ENCODE measurements around the gene MED13.
"Not testable (repeated sequence)": the region's sequence is repeated elsewhere in the genome, so short reads cannot be mapped to it uniquely, and the experiment has no call there.

MED13 gene

GRCh38 chr17:62058611-62059010 lies 6.5 kb downstream of the MED13 start:
- no peak for DNase-seq (ENCODE audit: low read depth in 2 of 2)

- no peak for DNase-seq (ENCODE audit: low read depth in 2 of 2)
Measured at GRCh38 chr17:62057696-62058095, 7.4 kb downstream of the MED13 start.

DNA sequence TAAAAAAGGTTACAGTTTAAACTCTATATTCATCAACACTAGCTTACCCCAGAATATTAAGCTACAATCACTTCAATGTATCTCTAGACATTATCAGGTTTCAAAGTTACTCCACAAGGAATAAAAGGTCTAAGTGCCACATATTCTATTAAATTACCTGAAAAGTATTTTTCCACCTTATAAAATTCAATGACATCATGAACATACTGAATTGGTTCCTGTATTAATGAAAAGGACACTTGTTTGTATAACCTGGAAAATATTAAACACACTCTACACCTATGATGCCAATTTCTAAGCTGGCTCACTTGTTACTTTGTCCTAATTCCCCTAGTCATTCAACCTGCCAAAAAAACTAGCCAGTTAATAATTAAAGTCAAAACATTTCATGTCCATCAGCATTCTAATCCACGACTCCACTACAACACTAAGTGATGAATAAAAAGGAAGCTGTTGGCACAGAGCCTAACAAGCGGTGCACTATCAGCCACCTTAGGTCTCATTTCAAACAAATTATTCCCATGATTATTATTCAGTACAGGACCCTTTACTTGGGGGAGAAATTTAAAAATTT lies 12.2 kb downstream of the MED13 start:
- DNase-seq (ENCODE audit: low read depth in 2 of 2), result no peak

- no peak for DNase-seq (ENCODE audit: low read depth in 2 of 2)
Measured at GRCh38 chr17:62051053-62051452, 14.0 kb downstream of the MED13 start.

DNA sequence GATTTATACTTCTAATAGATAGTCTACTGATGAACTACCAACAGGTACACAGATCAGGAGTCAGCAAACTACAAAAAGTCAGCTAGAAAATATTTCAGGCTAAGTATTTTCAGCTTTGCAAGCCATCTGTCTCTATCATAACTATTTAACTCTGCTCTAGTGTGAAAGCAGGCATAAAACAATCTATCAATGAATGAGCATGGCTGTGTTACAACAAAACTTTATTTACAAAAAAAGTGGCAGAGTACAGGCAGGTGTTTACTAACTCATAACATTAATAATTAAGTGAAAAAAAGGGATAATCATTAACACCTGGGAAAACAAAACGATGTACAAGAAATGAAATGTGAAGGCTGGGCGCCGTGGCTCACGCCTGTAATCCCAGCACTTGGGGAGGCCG lies 15.8 kb downstream of the MED13 start:
- DNase-seq (ENCODE audit: low read depth in 2 of 2), result no peak

- DNase-seq (ENCODE audit: low read depth in 2 of 2), result no peak
Measured at GRCh38 chr17:62048262-62048661, 16.8 kb downstream of the MED13 start.

DNA sequence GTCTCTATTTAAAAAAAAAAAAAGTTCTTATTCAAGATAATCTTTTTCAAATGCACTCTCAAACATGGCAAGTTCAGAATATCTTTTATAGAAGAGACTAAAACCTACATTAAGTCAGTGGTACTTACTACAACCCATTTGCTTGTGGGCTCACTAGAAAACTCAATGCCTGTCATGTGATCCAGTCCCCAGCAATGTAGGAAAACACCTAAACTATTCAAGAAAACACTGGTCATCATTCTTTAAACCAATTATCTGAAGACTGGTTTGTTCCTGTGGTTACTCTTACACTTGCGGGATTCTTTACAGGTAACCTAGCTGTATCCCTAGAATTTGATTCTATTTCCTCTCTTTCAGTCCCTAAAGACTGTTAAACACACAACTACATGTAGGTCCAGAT lies 19.6 kb downstream of the MED13 start:
- no peak for DNase-seq (ENCODE audit: low read depth in 2 of 2)

DNA sequence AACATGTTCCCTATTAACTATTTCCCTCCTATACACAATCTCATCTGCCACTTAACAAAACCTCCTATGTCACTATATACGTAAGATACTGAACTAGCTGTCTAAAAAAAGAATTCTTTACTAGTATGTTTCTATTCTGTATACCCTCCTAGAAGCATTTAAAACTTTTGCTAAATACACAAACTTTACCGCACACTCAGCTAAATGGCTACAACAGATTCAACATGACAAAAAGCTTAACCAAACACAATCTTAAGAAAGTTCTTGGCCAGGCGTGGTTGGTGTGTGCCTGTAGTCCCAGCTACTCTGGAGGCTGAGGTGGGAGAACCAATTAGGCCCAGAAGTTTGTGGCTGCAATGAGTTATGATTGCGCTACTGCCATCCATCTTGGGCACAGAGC lies 20.0 kb downstream of the MED13 start:
- no peak for DNase-seq (ENCODE audit: low read depth in 2 of 2)

GRCh38 chr17:62043602-62044001 lies 21.5 kb downstream of the MED13 start:
- DNase-seq (ENCODE audit: low read depth in 2 of 2), result no peak

DNA sequence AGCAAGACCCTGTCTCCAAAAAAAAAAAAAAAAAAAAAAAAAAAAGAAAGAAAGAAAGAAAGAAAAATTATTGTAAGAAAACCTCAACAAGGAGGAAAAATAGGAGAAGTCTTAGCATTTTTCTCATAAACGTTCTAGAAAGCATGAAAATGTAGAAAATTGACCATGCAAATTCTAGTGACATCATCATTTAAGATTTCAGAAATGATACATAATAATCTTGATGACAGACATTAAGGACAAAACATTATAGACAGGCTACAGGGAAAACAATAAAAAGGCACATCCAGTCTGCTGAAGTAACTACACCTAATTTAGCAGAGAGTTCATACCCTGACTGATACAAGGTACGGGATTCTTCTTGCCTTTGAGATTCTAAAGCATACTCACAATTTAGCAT lies 21.9 kb downstream of the MED13 start:
- DNase-seq (ENCODE audit: low read depth in 2 of 2), result no peak

DNA sequence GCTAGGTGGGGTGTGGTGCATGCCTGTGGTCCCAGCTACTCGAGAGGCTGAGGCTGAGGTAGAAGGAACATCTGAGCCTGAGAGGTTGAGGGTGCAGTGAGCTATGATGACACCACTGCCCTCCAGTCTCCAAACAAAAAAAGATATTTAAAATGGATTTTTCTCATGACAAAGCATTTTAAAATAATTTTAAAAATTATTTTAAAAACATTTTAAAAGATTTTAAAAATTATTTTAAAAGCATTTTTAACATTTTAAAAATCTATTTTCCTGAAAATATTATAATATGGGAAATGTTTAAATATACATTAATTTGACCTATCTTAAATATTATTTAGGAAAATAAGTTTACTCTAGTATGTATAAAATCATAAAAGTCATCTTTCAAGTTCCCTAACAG lies 26.8 kb downstream of the MED13 start:
- no peak for DNase-seq (ENCODE audit: low read depth in 2 of 2)

DNA sequence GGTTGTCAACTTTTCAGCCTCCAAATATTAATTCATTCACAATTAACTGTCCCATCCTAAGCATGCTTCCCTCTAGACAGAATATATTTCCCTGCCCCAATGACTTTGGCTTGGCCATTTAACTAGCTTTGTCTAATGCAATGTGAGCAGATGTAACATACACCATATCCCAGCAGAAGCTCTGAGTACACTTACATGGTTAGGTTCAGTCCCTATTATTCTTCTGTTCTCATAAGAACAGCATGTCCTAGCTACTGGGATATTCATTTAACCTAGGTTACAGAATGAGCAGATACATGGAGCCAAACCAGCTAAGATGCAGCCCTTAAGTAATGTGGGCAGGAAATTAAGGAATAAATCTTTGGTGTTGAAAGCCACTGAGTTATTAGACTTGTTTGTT lies 31.8 kb downstream of the MED13 start:
- no peak for DNase-seq (ENCODE audit: low read depth in 2 of 2)

GRCh38 chr17:62032480-62032879 lies 32.6 kb downstream of the MED13 start:
- no peak for DNase-seq (ENCODE audit: low read depth in 2 of 2)

DNA sequence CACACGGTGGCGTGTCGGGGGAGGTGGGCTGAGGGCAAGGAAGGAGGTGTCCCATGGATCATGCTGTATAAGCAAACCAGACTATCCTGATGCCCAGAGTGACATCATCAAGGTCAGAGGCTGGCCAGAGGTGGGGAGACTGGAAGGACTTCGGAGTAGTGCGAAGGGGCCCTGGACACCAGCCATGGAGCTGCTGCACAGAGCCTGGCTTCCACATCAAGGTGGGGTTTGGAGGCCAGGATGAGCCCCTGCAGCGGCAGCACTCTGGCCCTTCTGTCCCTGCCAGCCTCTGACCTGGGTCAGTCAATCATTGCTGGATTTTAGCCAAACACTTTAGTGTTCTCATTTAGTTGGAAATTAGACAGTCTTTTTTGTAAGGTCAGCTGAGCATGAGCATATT lies 34.8 kb downstream of the MED13 start:
- no peak for DNase-seq (ENCODE audit: low read depth in 2 of 2)

DNA sequence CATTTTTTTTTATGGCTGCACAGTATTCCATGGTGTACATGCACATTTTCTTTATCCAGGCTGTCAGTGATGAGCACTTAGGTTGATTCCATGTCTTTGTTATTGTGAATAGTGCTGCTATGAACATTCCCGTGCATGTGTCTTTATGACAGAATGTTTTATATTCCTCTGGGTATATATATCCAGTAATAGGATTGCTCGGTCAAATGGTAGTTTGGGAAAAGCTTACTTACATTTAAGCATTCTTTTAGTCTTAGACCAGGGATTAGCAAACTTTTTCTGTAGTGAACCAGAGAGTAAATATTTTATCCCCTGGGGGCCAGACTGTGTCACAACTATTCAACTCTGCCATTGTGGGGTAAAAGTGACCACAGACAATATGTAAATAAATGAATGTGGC lies 40.2 kb downstream of the MED13 start:
- DNase-seq (ENCODE audit: low read depth in 2 of 2), result no peak

DNA sequence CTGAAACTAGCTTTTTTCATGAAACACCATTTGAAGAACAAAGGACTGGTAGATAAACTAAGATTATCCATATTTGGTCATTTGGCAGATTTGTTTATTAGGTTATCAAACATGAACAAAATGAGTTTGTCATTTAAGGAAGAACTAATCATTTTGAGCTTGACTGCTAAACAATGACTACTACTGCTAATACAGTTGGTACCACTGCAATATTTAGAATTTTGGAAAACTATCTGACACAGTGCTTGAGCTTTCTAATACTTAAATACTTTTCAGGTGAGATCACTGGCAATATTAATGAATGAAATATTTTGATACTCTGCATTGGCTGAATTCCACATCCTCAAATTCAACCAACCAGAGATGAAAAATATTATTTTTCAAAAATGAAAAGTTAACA lies 47.2 kb downstream of the MED13 start:
- DNase-seq (ENCODE audit: low read depth in 2 of 2), result no peak

- no peak for DNase-seq (ENCODE audit: low read depth in 2 of 2)
Measured at GRCh38 chr17:62017496-62017895, 47.6 kb downstream of the MED13 start.

DNA sequence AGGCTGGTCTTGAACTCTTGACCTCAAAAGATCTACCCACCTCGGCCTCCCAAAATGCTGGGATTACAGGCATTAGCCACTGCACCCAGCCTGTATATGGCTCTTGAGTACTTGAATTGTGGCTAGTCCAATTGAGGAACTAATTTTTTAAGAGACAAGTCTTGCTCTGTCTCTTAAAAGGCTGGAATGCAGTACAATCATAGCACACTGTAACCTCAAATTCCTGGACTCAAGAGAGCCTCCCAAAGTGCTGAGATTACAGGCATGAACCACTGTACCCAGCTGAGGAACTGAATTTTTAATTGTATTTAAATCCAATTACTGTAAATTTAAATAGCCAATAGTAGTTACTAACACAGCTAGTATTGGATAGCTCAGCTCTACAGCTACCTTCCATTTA lies 50.6 kb downstream of the MED13 start:
- no peak for DNase-seq (ENCODE audit: low read depth in 2 of 2)

GRCh38 chr17:62009220-62009619 lies 55.9 kb downstream of the MED13 start:
- no peak for DNase-seq (ENCODE audit: low read depth in 2 of 2)

DNA sequence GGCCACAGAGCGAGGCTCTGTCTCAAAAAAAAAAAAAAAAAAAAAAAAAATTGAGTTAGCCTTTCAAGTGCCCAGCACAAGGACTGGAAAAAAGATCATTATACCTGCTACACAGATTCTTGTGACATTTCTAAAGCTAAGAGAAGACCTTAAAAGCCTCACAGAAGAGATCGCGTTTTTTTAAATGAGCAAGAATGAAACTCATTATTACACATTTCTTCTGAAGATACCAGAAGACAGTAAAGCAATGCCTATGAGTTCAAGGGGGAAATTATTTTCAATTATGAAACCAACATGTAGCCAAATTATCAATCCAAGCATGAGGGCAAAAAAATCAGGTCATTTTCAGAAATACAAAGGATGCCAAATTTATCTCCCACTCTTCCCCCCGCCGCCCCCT lies 56.8 kb downstream of the MED13 start:
- DNase-seq (ENCODE audit: low read depth in 2 of 2), result no peak

DNA sequence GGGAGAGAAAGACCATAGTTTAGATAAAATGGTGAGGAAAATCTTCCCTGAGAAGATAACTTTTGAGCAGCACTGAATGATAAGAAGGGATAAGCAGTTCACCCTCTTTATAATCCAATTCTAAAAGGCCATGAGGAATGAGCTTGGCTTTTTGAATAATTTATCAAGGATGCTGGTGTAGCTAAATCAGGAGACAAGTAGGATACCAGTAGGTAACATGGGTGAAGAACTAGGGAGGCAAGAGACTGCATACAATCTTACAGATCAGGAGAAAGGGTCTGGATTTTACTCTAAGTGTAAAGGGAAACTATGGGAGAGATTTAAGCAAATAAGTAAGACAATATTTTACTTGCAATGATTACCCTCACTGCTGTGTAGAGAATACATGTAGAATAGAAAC lies 60.7 kb downstream of the MED13 start:
- DNase-seq (ENCODE audit: low read depth in 2 of 2), result no peak

DNA sequence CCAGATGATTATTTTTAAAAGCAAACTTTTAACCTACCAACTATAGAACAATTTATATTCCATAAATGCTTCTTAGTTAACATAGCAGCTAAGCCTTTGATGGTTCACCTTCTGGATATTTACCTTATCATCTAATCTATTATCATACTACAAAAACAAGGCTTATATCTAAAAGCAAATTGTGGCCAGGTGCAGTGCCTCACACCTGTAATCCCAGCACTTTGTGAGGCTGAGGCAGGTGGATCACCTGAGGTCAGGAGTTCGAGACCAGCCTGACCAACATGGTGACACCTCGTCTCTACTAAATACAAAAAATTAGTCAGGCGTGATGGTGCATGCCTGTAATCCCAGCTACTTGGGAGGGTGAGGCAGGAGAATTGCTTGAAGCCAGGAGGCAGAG lies 61.9 kb downstream of the MED13 start:
- not testable (repeated sequence) for DNase-seq (ENCODE audit: low read depth in 2 of 2)

DNA sequence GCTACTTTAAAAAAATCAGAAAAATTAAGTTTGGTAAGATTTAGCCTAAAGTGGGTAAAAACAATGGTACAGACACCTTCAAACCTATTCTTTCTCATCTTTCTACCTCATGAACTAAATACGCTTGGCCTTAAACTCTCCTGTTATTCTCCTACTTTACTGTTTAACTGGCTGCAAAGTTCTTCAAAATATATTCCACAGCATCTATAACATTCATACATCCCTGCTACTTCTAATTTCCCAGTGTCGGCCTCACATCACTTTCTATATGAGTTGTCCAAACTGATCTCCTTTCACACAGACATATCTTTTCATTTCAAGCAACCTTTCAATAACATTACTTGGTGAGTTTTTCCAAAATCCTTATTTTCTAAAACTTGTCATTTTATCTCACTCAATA lies 64.0 kb downstream of the MED13 start:
- no peak for DNase-seq (ENCODE audit: low read depth in 2 of 2)

GRCh38 chr17:62000186-62000585 lies 64.9 kb downstream of the MED13 start:
- DNase-seq (ENCODE audit: low read depth in 2 of 2), result no peak

- not testable (repeated sequence) for DNase-seq (ENCODE audit: low read depth in 2 of 2)
Measured at GRCh38 chr17:61998534-61998933, 66.5 kb downstream of the MED13 start.
